ENCODE results near the gene FAM20B.

The FAM20B gene

GRCh38 chr1:179090522-179090921 lies 64.8 kb downstream of the FAM20B start:
- no peak for DNase-seq (ENCODE audit: low spot score)
- in situ Hi-C loops (cut with MboI; ENCODE audit: low pct_unique_long_range_greater_than_20kb, low sequenced_read_pairs, unreplicated experiment) = no loop called here
- TF ChIP-seq CTCF (IDR thresholded peaks at IDR 0.05; ENCODE audit: extremely low read depth, insufficient read depth, missing control alignments) = no peak

GRCh38 chr1:179090923-179091322 lies 65.2 kb downstream of the FAM20B start:
- no peak for DNase-seq (ENCODE audit: low spot score)
- in situ Hi-C loops (cut with MboI; ENCODE audit: low pct_unique_long_range_greater_than_20kb, low sequenced_read_pairs, unreplicated experiment) = no loop called here
- no peak for TF ChIP-seq CTCF (IDR thresholded peaks at IDR 0.05; ENCODE audit: extremely low read depth, insufficient read depth, missing control alignments)

- DNase-seq (ENCODE audit: low spot score) = no peak
- in situ Hi-C loops (cut with MboI; ENCODE audit: low pct_unique_long_range_greater_than_20kb, low sequenced_read_pairs, unreplicated experiment) = no loop called here
- no peak for TF ChIP-seq CTCF (IDR thresholded peaks at IDR 0.05; ENCODE audit: extremely low read depth, insufficient read depth, missing control alignments)
Observed at GRCh38 chr1:179091691-179092165, 66.0 kb downstream of the FAM20B start.

GRCh38 chr1:179092896-179093461 lies 67.3 kb downstream of the FAM20B start:
- in situ Hi-C loops (cut with MboI; ENCODE audit: low pct_unique_long_range_greater_than_20kb, low sequenced_read_pairs, unreplicated experiment) = no loop called here
- no peak for DNase-seq (ENCODE audit: low spot score)
- no peak for TF ChIP-seq CTCF (IDR thresholded peaks at IDR 0.05; ENCODE audit: extremely low read depth, insufficient read depth, missing control alignments)

GRCh38 chr1:179094818-179095217 lies 69.1 kb downstream of the FAM20B start:
- in situ Hi-C loops (cut with MboI; ENCODE audit: low pct_unique_long_range_greater_than_20kb, low sequenced_read_pairs, unreplicated experiment) = no loop called here
- DNase-seq (ENCODE audit: low spot score) = no peak
- TF ChIP-seq CTCF (IDR thresholded peaks at IDR 0.05; ENCODE audit: extremely low read depth, insufficient read depth, missing control alignments) = no peak

- DNase-seq (ENCODE audit: low spot score) = no peak
- in situ Hi-C loops (cut with MboI; ENCODE audit: low pct_unique_long_range_greater_than_20kb, low sequenced_read_pairs, unreplicated experiment) = no loop called here
- no peak for TF ChIP-seq CTCF (IDR thresholded peaks at IDR 0.05; ENCODE audit: extremely low read depth, insufficient read depth, missing control alignments)
Observed at GRCh38 chr1:179095377-179095776, 69.7 kb downstream of the FAM20B start.
